Measurements from ENCODE around the gene CFAP161. TPM values are rescaled to one million over a fixed set of nuclear protein-coding genes. Genes with fewer than 3 reads are reported as not detected.

Gene CFAP161
- total RNA-seq, 4 donors from 2014 or later: 0.48 to 1.1 TPM; not detected in 2

- DNase-seq (ENCODE audit: low spot score): no peak
- TF ChIP-seq CTCF (IDR thresholded peaks at IDR 0.05): no peak
- no peak for ATAC-seq (ENCODE audit: low FRiP score)
Observed at GRCh38 chr15:81174792-81175327, 40.8 kb downstream of the CFAP161 start.

GRCh38 chr15:81175496-81175895, 41.4 kb downstream of the CFAP161 start:
- TF ChIP-seq CTCF (IDR thresholded peaks at IDR 0.05): no peak
- DNase-seq (ENCODE audit: low spot score) (no peak), ATAC-seq (ENCODE audit: low FRiP score) (no peak)

- peak; percentile 38 for ATAC-seq (ENCODE audit: low FRiP score)
- DNase-seq (ENCODE audit: low spot score): no peak
- TF ChIP-seq CTCF (IDR thresholded peaks at IDR 0.05): no peak
Observed at GRCh38 chr15:81176291-81176893, 42.3 kb downstream of the CFAP161 start.

DNA sequence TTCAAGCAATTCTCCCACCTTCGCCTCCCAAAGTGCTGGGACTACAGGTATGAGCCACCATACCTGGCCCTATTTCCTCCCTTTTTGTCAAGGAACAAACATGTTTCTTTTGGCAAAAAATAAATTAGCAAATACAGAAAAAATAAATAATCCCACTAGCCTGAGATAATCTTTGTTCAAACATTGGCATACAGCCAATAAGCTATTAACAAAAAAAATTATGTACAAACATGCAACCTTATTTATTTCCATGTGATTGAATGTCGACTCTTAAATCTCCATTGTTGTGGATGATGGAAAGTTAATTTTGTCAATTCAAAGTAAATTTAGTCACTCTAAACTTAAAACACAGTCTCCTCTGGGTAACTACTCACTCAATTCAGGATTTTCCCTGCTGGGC, 44.3 kb downstream of the CFAP161 start:
- TF ChIP-seq CTCF (IDR thresholded peaks at IDR 0.05): no peak

DNA sequence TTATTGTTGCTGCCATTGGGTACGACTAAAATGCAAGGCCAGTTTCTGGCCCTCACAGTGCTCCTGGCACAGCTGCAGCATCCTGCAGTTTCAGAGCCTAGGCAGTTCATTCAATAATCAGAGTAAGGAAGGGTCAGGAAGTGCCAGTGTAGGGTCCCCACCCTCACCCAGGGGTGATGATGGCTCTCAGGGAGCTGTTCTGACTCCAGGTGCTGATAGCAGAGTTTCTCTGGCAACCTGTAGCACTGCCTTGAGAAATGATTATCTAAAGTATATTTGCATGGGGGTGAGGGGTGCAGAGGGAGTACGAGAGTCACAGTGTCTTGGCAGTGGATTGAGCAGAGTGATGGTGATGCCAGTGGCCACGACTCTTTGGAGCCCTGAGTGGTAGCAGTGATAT, 47.1 kb downstream of the CFAP161 start:
- no peak for ATAC-seq (ENCODE audit: low FRiP score)
- no peak for TF ChIP-seq CTCF (IDR thresholded peaks at IDR 0.05)

More for the DNA sequence above, 44.3 kb downstream of the CFAP161 start:
- ATAC-seq (ENCODE audit: low FRiP score) (no peak), DNase-seq (ENCODE audit: low spot score) (no peak)

GRCh38 chr15:81182031-81182755, 48.1 kb downstream of the CFAP161 start:
- no peak for DNase-seq (ENCODE audit: low spot score)
- ATAC-seq (ENCODE audit: low FRiP score): no peak
- TF ChIP-seq CTCF (IDR thresholded peaks at IDR 0.05): no peak

More for the DNA sequence above, 47.1 kb downstream of the CFAP161 start:
- DNase-seq (ENCODE audit: low spot score): no peak

Data from omental fat pad (tissue), 4 donors.